ENCODE results near the gene LRRC27.
"Not testable (repeated sequence)": the region's sequence is repeated elsewhere in the genome, so short reads cannot be mapped to it uniquely, and the experiment has no call there.

LRRC27 gene

GRCh38 chr10:132301371-132302330, 30.3 kb upstream of the LRRC27 start:
- no peak for DNase-seq

- DNase-seq = no peak
These were observed 29.3 kb upstream of the LRRC27 start for GRCh38 chr10:132302421-132303310.

GRCh38 chr10:132303361-132304115, 28.5 kb upstream of the LRRC27 start:
- DNase-seq = no peak

GRCh38 chr10:132304756-132305509, 27.1 kb upstream of the LRRC27 start:
- no peak for DNase-seq

GRCh38 chr10:132305654-132306342, 26.2 kb upstream of the LRRC27 start:
- DNase-seq = no peak

- DNase-seq = no peak
These were observed 25.7 kb upstream of the LRRC27 start for GRCh38 chr10:132306343-132306685.

- DNase-seq = peak; percentile 27
These were observed 24.9 kb upstream of the LRRC27 start for GRCh38 chr10:132306864-132307751.

- DNase-seq = peak; percentile 85
These were observed 24.0 kb upstream of the LRRC27 start, which contains the start of gene STK32C for GRCh38 chr10:132307823-132308586. TSS of gene STK32C (minus strand) at chr10:132307950. CDS start at chr10:132307833, 117 bp downstream.

GRCh38 chr10:132308587-132309470, 23.2 kb upstream of the LRRC27 start:
- no peak for DNase-seq

GRCh38 chr10:132309471-132309865, 22.5 kb upstream of the LRRC27 start:
- no peak for DNase-seq

- DNase-seq = no peak
These were observed 22.0 kb upstream of the LRRC27 start for GRCh38 chr10:132309879-132310591.

GRCh38 chr10:132310701-132311337, 21.2 kb upstream of the LRRC27 start:
- no peak for DNase-seq

GRCh38 chr10:132311338-132311939, 20.6 kb upstream of the LRRC27 start:
- DNase-seq = no peak

- DNase-seq = no peak
These were observed 18.7 kb upstream of the LRRC27 start for GRCh38 chr10:132313305-132313704.

GRCh38 chr10:132313865-132314264, 18.1 kb upstream of the LRRC27 start:
- DNase-seq = no peak

GRCh38 chr10:132314336-132314735, 17.7 kb upstream of the LRRC27 start:
- no peak for DNase-seq

- not testable (repeated sequence) for DNase-seq
These were observed 17.1 kb upstream of the LRRC27 start for GRCh38 chr10:132314881-132315280.

Data from central memory CD4-positive, alpha-beta T cell (primary cell).